HG02852 (cell line): ENCODE data around the gene SMAD9.
A peak's percentile ranks its signal among the peaks of the same experiment; 100 is the strongest.

Source experiments
- ATAC-seq: cut with Tn5 transposase; IDR thresholded peaks from one replicate; pipeline ENCODE4 v1.9.1; 2021; ENCODE audit warnings: mild to moderate bottlenecking, moderate library complexity; ENCODE audit not compliant: unreplicated experiment

SMAD9 gene

GRCh38 chr13:36919833-36920615 is at the start of gene SMAD9:
SMAD9 (minus strand) TSS chr13:36920238; CDS start chr13:36879689, 40,549 bp downstream.
- peak; percentile 60 for ATAC-seq

DNA sequence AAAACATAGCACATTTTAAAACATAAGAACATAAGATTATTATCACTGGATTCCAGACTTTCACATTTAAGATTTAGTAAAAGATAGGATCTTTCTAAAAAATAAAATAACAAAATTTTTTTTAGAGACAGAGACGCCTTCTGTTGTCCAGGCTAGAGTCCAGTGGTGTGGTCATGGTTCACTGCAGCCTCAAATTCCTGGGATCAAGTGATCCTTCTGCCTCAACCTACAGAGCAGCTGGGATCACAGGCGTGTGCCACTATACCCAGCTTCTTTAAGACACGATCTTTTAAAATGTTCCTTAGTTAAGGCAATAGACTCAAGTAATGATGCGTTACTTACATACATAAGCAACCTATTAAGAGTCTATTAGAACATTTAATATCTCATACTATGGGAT is 46.4 kb upstream of the SMAD9 start:
- no peak for ATAC-seq

DNA sequence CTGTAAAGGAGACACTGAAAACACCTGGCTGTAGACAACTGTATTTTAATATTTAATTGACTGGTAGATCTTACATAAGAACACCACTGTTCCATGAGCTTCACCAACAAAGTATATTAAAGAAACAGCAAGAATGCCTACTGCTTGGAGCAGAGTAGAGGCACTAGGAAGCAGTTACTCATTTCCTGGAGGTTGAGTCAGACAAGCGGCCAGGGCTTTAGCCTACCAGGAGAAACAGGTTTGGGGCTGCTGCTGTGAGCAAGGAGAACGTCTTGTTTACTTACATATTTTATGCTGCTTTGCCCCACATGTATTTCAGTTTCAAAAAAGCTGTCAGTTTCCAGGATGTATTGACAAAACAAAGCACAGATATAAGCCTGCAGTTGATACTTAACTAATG is 45.7 kb upstream of the SMAD9 start:
- ATAC-seq = no peak

DNA sequence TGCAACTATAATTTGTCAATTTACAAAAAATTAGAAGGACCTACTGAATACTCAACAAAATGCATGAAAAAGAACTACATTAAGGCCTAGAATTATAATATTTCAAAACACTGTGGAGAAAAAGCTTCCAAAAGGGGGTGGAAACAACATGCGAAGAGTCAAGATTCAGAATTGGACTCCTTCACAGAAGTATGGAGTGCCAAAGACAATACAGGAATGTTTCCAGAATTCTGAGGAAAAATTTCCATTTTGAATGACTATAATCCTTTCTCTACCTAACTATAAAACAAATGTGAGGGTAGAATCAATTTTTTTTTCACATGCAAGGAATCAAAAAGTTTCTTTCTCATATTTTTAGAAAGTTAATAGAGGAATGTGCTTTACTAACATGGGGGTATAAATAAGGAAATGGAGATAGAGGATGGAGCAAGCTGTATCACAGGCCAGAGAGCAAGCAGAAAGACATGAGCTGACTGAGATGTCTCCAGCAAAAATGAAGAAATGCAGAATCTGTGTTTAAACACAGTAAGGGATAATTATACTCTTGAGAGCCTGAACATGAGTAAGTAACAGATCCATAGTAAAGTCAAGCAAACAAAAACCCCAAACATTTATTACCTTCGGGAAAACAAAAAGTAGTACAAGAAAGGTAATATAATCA is 39.5 kb upstream of the SMAD9 start:
- no peak for ATAC-seq

- no peak for ATAC-seq
Observed at GRCh38 chr13:36954542-36954941, 34.5 kb upstream of the SMAD9 start.

GRCh38 chr13:36950920-36951319 is 30.9 kb upstream of the SMAD9 start:
- peak; percentile 56 for ATAC-seq

GRCh38 chr13:36950330-36950729 is 30.3 kb upstream of the SMAD9 start:
- ATAC-seq = no peak

DNA sequence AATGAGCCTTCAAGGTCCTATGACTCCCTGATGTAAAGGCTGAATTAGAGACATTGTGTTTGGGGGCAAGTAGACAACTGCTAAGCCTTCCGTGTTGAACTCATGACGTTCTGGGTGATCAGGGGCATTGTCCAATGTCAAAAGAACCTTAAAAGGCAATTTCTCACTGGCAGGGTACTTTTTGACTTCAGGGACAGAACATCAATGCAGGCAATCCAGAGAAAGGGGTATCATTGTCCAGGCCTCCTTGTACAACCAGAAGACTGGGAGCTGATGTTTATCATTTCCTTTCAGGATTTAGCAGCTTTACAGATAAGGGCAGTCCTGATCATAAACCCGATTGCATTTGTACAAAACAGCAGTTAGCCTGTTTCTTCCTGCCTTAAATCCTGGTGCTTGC is 25.0 kb upstream of the SMAD9 start:
- no peak for ATAC-seq

DNA sequence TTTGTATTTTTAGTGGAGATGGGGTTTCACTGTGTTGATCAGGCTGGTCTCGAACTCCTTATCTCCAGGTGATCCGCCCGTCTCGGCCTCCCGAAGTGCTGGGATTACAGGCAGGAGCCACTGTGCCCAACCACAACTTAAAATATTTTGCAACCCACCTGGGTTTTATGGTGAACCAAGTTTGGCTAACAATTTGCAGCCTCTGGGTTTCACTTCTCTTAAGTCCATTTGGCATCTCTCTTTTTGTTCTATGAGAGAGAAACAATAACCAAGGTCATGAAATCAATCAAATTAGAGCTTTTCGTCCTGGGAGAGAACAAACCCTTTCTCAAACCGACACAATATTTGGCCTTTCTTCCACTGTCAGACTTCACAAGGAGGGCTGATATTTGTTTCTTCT is 5.6 kb upstream of the SMAD9 start:
- ATAC-seq = no peak

DNA sequence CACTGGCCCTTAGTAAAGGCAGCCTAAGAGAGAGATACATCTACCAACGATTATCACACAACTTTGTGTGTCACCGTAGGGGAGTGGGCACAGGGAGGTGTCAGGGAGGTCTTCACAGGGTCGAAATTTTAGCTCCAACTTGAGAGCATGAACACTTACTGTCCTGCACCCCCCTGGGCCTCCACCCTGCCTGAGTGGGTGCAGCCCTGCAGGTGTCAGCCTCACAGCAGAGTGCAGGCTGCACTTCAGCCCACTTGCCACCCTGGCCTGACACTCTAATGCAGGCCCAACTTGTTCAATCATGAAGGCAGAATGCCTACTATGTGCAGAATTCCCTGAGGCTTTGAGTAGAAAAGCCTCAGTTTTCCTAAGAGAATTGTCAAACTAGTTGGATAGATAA is 4.0 kb upstream of the SMAD9 start:
- no peak for ATAC-seq

- ATAC-seq = no peak
Observed at GRCh38 chr13:36921631-36922301, 1.7 kb upstream of the SMAD9 start.

DNA sequence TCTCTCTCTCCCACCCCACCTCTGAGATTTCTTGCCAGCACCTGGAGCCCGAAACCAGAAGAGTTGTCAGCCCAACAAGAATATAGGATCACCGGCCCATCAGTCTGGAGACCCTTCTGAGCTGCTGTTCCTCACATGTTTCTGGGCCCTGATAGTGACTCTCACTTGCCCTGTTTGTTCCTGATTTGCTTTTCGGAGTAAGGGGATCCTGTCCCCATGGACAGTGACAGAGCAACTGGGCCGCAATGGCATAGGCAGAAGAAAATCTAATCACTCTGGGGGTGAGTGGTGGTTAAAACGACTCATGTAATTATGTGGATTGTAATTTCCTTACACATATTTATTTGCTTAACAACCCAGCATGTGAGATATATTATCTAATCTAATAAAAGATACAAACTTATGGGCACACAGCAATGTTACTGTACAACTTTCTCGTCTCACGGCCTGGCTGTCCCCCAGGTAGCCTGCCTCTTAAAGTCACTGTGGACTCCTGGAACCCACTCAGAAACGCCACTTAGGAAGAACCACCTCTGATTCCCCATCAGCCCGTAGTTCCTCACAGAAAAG is 663 bp upstream of the SMAD9 start:
- no peak for ATAC-seq

DNA sequence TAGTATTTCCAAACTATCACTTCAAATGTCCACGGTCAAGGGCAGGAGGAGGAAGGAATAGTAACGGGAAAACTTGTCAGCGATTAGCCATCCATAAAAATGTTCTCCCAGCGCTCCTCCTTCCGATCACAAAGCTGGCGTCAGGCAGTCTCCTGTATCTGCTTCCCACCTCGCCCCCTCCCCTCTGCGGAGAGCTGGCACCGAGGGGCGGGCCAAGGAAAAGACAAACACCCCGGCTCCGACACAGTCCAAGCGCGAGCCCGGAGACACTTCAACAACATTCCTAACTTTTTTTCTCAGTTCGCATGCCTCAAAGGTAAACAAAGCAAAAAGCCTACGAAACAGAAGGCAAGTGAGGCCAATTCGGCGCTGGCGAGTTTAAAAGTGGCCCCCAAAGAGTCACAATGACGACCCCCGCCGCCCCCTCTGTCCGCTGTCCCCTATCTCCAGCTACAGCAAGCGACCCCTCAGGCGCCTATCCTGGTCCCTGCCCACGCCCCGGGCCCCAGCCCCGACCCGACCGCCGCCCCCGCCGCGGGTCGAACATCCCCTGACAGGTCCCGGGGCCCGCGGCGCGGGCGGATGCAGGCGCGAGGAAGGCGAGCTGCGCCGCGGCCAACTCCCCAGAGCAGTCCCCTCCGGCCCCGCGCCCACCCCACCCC is 736 bp downstream of the SMAD9 start:
- ATAC-seq = peak; percentile 38

GRCh38 chr13:36918246-36919131 is 1.5 kb downstream of the SMAD9 start:
- ATAC-seq = no peak

- ATAC-seq = no peak
Observed at GRCh38 chr13:36917311-36917710, 2.7 kb downstream of the SMAD9 start.

- no peak for ATAC-seq
Observed at GRCh38 chr13:36915896-36916640, 4.0 kb downstream of the SMAD9 start.

DNA sequence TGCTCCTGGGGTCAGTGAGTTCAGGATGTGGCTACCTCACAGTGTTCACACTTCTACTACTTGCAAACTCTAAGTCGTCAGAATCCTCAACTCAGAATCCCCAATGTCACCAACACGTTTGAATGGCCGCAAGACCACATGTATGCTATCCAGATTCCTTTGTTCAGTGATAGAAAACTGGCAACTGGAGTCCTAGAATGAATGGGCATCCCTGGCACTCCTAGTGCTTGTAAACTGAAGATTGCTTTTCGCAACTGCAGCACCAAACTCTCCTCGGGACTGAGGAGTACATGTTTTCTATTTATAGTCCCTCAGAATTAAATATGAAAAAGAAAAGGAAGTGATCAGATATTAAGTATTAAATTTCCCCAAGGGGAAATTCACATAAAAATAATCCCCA is 4.9 kb downstream of the SMAD9 start:
- no peak for ATAC-seq

DNA sequence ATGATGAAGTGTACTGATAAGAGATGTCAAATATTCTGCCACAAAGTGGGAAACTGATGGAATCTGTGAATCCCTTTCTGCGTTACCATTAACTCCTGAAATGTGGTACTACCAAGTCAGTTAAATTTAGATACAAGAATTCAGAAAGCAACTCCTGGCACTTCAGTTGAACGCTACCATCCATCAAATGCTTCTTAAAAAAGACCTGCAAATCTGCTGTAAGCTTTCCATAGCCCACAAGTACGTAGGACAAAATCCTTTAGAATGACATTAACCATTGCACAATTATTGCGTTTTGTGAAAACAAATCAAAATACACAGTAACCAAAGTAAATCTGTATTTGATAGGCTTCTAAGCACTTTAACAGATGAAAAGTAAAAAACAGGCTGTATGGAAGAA is 5.4 kb downstream of the SMAD9 start:
- ATAC-seq = no peak

GRCh38 chr13:36913463-36913862 is 6.6 kb downstream of the SMAD9 start:
- no peak for ATAC-seq
